SU-DHL-6 (cell line): ENCODE data around the gene RORB.

ENCODE experiments used
- H2AFZ ChIP-seq: fragments of 200-600 bp; sonication (generic); 2 replicates; pipeline ENCODE4 v1.6.1; 2014; ENCODE audit warnings: low read depth, mild to moderate bottlenecking, moderate library complexity, mixed read lengths, antibody characterized with exemption, low read length; ENCODE audit not compliant: severe bottlenecking
- H3F3A ChIP-seq: fragments of 200-600 bp; shearing (Covaris generic); 2 replicates; pipeline ENCODE4 v1.6.0; 2016; ENCODE audit warnings: antibody characterized with exemption, mild to moderate bottlenecking; ENCODE audit not compliant: insufficient read depth
- H3K27ac ChIP-seq: fragments of 200-600 bp; sonication (generic); 2 replicates; pipeline ENCODE4 v1.5.1; 2016; ENCODE audit warnings: low read depth, mild to moderate bottlenecking, low read length, moderate library complexity, mixed read lengths
- H3K27me3 ChIP-seq: fragments of 200-600 bp; sonication (generic), shearing (Covaris generic); 2 replicates; pipeline ENCODE4 v1.6.0; 2014; ENCODE audit warnings: mild to moderate bottlenecking, low read length
- H3K36me3 ChIP-seq: fragments of 200-600 bp; sonication (generic); 2 replicates; pipeline ENCODE4 v1.6.1; 2014; ENCODE audit warnings: mild to moderate bottlenecking, low read length, mixed read lengths
- H3K4me2 ChIP-seq: fragments of 300-600, 200-600 bp; shearing (Covaris generic), sonication (generic); 2 replicates; pipeline ENCODE4 v1.6.0; 2014; ENCODE audit warnings: low read length, low read depth, mild to moderate bottlenecking; ENCODE audit not compliant: poor library complexity, severe bottlenecking
- H3K4me3 ChIP-seq: fragments of 200-600 bp; sonication (generic); 2 replicates; pipeline ENCODE4 v1.5.1; 2014; ENCODE audit warnings: antibody characterized with exemption, low read length, mild to moderate bottlenecking, mixed read lengths; ENCODE audit not compliant: insufficient read depth, poor library complexity, severe bottlenecking
- H3K79me2 ChIP-seq: fragments of 200-600 bp; sonication (generic); 2 replicates; pipeline ENCODE4 v1.6.1; 2014; ENCODE audit warnings: mild to moderate bottlenecking, low read length, moderate library complexity; ENCODE audit not compliant: insufficient read depth
- H3K9ac ChIP-seq: fragments of 200-600 bp; sonication (generic); 2 replicates; pipeline ENCODE4 v1.7.0; 2014; ENCODE audit warnings: mild to moderate bottlenecking, low read length
- H3K9me2 ChIP-seq: fragments of 200-600 bp; sonication (generic); replicated peaks from 2 replicates; pipeline ENCODE4 v1.6.1; 2014; ENCODE audit warnings: low read length; ENCODE audit not compliant: insufficient read depth
- H3K9me3 ChIP-seq: fragments of 200-600 bp; sonication (generic); 2 replicates; pipeline ENCODE4 v1.6.1; 2014; ENCODE audit warnings: low read length, mixed read lengths; ENCODE audit not compliant: insufficient read depth
- H4K20me1 ChIP-seq: fragments of 200-600 bp; sonication (generic); 2 replicates; pipeline ENCODE4 v1.6.1; 2014; ENCODE audit warnings: low read depth, mild to moderate bottlenecking, antibody characterized with exemption, low read length, moderate library complexity, mixed read lengths
- EZH2phosphoT487 ChIP-seq: fragments of 200-600 bp; sonication (generic), shearing (Covaris generic); conservative IDR thresholded peaks from 2 replicates; pipeline ENCODE4 v1.6.1; 2018; ENCODE audit warnings: mild to moderate bottlenecking, antibody characterized with exemption, low read length, moderate library complexity, mixed read lengths
- TF ChIP-seq, protein P1 (sequence below): fragments of 200-600 bp; sonication (generic); IDR thresholded peaks from one replicate; pipeline ENCODE4 v1.5.1; 2017; ENCODE audit warnings: antibody characterized with exemption, mild to moderate bottlenecking, low read length, moderate library complexity; ENCODE audit not compliant: insufficient read depth, poor library complexity, severe bottlenecking

RORB gene

GRCh38 chr9:74653410-74654080 lies 156.4 kb downstream of the RORB start:
- Histone ChIP-seq H3K4me3 (no peak overlapping the region), H3K27me3 (no peaks in the 10 kb centered on the region), H3K9me2 (no peaks in the 10 kb centered on the region), H3K27ac (no peak overlapping the region), H2AFZ (no peak overlapping the region), H3K79me2 (no peaks in the 10 kb centered on the region), H3K4me2 (no peak overlapping the region), H3F3A (no peaks in the 10 kb centered on the region), H3K9ac (no peak overlapping the region), H3K9me3 (no peaks in the 10 kb centered on the region), H3K36me3 (no peaks in the 10 kb centered on the region), H4K20me1 (no peaks in the 10 kb centered on the region)
- TF ChIP-seq EZH2phosphoT487, result no peak
- TF ChIP-seq, protein P1, sequence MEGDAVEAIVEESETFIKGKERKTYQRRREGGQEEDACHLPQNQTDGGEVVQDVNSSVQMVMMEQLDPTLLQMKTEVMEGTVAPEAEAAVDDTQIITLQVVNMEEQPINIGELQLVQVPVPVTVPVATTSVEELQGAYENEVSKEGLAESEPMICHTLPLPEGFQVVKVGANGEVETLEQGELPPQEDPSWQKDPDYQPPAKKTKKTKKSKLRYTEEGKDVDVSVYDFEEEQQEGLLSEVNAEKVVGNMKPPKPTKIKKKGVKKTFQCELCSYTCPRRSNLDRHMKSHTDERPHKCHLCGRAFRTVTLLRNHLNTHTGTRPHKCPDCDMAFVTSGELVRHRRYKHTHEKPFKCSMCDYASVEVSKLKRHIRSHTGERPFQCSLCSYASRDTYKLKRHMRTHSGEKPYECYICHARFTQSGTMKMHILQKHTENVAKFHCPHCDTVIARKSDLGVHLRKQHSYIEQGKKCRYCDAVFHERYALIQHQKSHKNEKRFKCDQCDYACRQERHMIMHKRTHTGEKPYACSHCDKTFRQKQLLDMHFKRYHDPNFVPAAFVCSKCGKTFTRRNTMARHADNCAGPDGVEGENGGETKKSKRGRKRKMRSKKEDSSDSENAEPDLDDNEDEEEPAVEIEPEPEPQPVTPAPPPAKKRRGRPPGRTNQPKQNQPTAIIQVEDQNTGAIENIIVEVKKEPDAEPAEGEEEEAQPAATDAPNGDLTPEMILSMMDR, result no peak

DNA sequence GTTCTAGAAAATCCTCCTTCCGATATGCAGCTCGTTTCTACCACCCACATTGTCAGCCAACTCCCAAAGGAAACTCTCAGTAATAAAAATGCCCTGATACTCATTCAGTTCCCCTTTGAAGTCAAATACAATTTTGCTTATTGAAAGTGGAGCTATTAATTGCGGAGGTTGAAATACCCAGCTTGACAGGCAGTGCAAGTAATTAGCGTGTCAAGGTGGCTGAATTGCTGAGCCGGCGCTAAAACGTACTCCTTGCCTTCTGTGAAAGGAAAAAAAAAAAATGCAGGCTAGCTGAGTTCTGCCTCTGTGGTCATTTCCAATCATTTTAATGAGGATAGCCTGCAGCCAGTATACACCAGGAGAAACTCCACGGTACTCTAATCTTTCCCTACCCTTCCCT lies 165.5 kb downstream of the RORB start:
- H3K4me2 ChIP-seq, result no peak overlapping the region

DNA sequence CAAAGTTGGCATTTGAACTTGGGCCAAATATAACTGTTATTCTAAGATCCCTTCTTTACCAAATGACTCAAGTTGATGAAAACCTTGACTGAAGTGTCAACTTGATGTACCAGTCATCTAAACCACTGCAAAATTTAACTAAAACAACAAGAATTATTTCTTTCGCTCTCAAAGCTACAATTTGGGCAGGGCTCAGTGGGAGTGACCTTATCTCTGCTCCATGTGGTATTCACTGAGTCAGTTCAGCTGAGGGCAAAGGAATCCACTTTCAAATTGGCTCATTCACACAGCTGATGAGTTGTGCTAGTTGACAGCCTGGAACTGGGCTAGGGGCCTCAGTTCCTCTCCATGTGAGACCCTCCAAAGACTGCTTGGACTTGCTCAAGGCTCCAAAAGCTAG lies 166.3 kb downstream of the RORB start:
- Histone ChIP-seq H3K4me2 (no peak overlapping the region), H3K4me3 (no peak overlapping the region), H3K79me2 (no peaks in the 10 kb centered on the region), H3K9me3 (no peaks in the 10 kb centered on the region), H3F3A (no peaks in the 10 kb centered on the region), H3K9me2 (no peaks in the 10 kb centered on the region), H3K27ac (no peak overlapping the region), H2AFZ (no peak overlapping the region), H3K27me3 (no peaks in the 10 kb centered on the region), H3K9ac (no peak overlapping the region), H4K20me1 (no peaks in the 10 kb centered on the region), H3K36me3 (no peaks in the 10 kb centered on the region)
- TF ChIP-seq EZH2phosphoT487, result no peak
- TF ChIP-seq, protein P1, result no peak

More for the DNA sequence above, 165.5 kb downstream of the RORB start:
- Histone ChIP-seq H3K36me3 (no peaks in the 10 kb centered on the region), H3K9me3 (no peaks in the 10 kb centered on the region), H3F3A (no peaks in the 10 kb centered on the region), H3K27ac (no peak overlapping the region), H2AFZ (no peak overlapping the region), H3K9me2 (no peaks in the 10 kb centered on the region), H3K79me2 (no peaks in the 10 kb centered on the region), H3K27me3 (no peaks in the 10 kb centered on the region), H4K20me1 (no peaks in the 10 kb centered on the region), H3K9ac (no peak overlapping the region), H3K4me3 (no peak overlapping the region)
- TF ChIP-seq EZH2phosphoT487, result no peak
- TF ChIP-seq, protein P1, result no peak
